ENCODE results near the gene LILRB2. TPM values are rescaled to one million over a fixed set of nuclear protein-coding genes. Genes with fewer than 3 reads are reported as not detected.
"Not testable (repeated sequence)": the region's sequence is repeated elsewhere in the genome, so short reads cannot be mapped to it uniquely, and the experiment has no call there.

The LILRB2 gene
- polyA plus RNA-seq, 1 donor = 2.6 TPM

- not testable (repeated sequence) for DNase-seq; H3K27me3 ChIP-seq (ENCODE audit: control insufficient read depth, insufficient read depth, low read length); H3K4me3 ChIP-seq (ENCODE audit: low read length); H3K9me3 ChIP-seq (ENCODE audit: control insufficient read depth, low read depth, low read length); H3K27ac ChIP-seq (ENCODE audit: low read length); H3K4me1 ChIP-seq (ENCODE audit: control insufficient read depth, insufficient read depth, low read length); H3K36me3 ChIP-seq (ENCODE audit: control insufficient read depth, insufficient read depth, low read length)
- no CpG with 5 or more reads among the region's 12 CpGs for WGBS (ENCODE audit: insufficient coverage, low lambda C conversion rate)
Measured at GRCh38 chr19:54285427-54286056, 4.6 kb upstream of the LILRB2 start.

GRCh38 chr19:54282686-54283470 lies 2.0 kb upstream of the LILRB2 start:
- H3K27ac ChIP-seq (ENCODE audit: low read length) = no peak overlapping the region
- no peak overlapping the region for H3K4me3 ChIP-seq (ENCODE audit: low read length)
- no peak for DNase-seq
- H3K9me3 ChIP-seq (ENCODE audit: control insufficient read depth, low read depth, low read length) = no peaks in the 10 kb centered on the region
- H3K4me1 ChIP-seq (ENCODE audit: control insufficient read depth, insufficient read depth, low read length) = no peaks in the 10 kb centered on the region
- no peaks in the 10 kb centered on the region for H3K27me3 ChIP-seq (ENCODE audit: control insufficient read depth, insufficient read depth, low read length)
- no peaks in the 10 kb centered on the region for H3K36me3 ChIP-seq (ENCODE audit: control insufficient read depth, insufficient read depth, low read length)
- WGBS (ENCODE audit: insufficient coverage, low lambda C conversion rate) = no CpG with 5 or more reads among the region's 9 CpGs

GRCh38 chr19:54281729-54282075 lies 792 bp upstream of the LILRB2 start:
- H3K36me3 ChIP-seq (ENCODE audit: control insufficient read depth, insufficient read depth, low read length); H3K9me3 ChIP-seq (ENCODE audit: control insufficient read depth, low read depth, low read length); H3K4me3 ChIP-seq (ENCODE audit: low read length); H3K4me1 ChIP-seq (ENCODE audit: control insufficient read depth, insufficient read depth, low read length); DNase-seq; H3K27ac ChIP-seq (ENCODE audit: low read length); H3K27me3 ChIP-seq (ENCODE audit: control insufficient read depth, insufficient read depth, low read length): not testable (repeated sequence)
- no CpG with 5 or more reads among the region's 5 CpGs for WGBS (ENCODE audit: insufficient coverage, low lambda C conversion rate)

GRCh38 chr19:54280441-54280840 lies 469 bp downstream of the LILRB2 start:
- not testable (repeated sequence) for H3K9me3 ChIP-seq (ENCODE audit: control insufficient read depth, low read depth, low read length); H3K36me3 ChIP-seq (ENCODE audit: control insufficient read depth, insufficient read depth, low read length); H3K4me1 ChIP-seq (ENCODE audit: control insufficient read depth, insufficient read depth, low read length); H3K27me3 ChIP-seq (ENCODE audit: control insufficient read depth, insufficient read depth, low read length); DNase-seq; H3K4me3 ChIP-seq (ENCODE audit: low read length); H3K27ac ChIP-seq (ENCODE audit: low read length)
- no CpG with 5 or more reads among the region's 10 CpGs for WGBS (ENCODE audit: insufficient coverage, low lambda C conversion rate)

- not testable (repeated sequence) for DNase-seq; H3K9me3 ChIP-seq (ENCODE audit: control insufficient read depth, low read depth, low read length); H3K4me1 ChIP-seq (ENCODE audit: control insufficient read depth, insufficient read depth, low read length); H3K4me3 ChIP-seq (ENCODE audit: low read length); H3K27ac ChIP-seq (ENCODE audit: low read length); H3K36me3 ChIP-seq (ENCODE audit: control insufficient read depth, insufficient read depth, low read length); H3K27me3 ChIP-seq (ENCODE audit: control insufficient read depth, insufficient read depth, low read length)
- WGBS (ENCODE audit: insufficient coverage, low lambda C conversion rate) = no CpG with 5 or more reads among the region's 4 CpGs
Measured at GRCh38 chr19:54280025-54280424, 885 bp downstream of the LILRB2 start.

- no CpG with 5 or more reads among the region's 18 CpGs for WGBS (ENCODE audit: insufficient coverage, low lambda C conversion rate)
- H3K27me3 ChIP-seq (ENCODE audit: control insufficient read depth, insufficient read depth, low read length) = no peaks in the 10 kb centered on the region
- H3K27ac ChIP-seq (ENCODE audit: low read length) = no peak overlapping the region
- H3K4me1 ChIP-seq (ENCODE audit: control insufficient read depth, insufficient read depth, low read length) = no peaks in the 10 kb centered on the region
- no peaks in the 10 kb centered on the region for H3K9me3 ChIP-seq (ENCODE audit: control insufficient read depth, low read depth, low read length)
- H3K4me3 ChIP-seq (ENCODE audit: low read length) = no peak overlapping the region
- no peaks in the 10 kb centered on the region for H3K36me3 ChIP-seq (ENCODE audit: control insufficient read depth, insufficient read depth, low read length)
- no peak for DNase-seq
Measured at GRCh38 chr19:54279406-54279962, 1.4 kb downstream of the LILRB2 start.

- H3K9me3 ChIP-seq (ENCODE audit: control insufficient read depth, low read depth, low read length); H3K4me1 ChIP-seq (ENCODE audit: control insufficient read depth, insufficient read depth, low read length); H3K27ac ChIP-seq (ENCODE audit: low read length); H3K4me3 ChIP-seq (ENCODE audit: low read length); H3K27me3 ChIP-seq (ENCODE audit: control insufficient read depth, insufficient read depth, low read length); H3K36me3 ChIP-seq (ENCODE audit: control insufficient read depth, insufficient read depth, low read length); DNase-seq: not testable (repeated sequence)
- WGBS (ENCODE audit: insufficient coverage, low lambda C conversion rate) = no CpG with 5 or more reads among the region's 15 CpGs
Measured at GRCh38 chr19:54278571-54279195, 2.2 kb downstream of the LILRB2 start.

GRCh38 chr19:54278056-54278455 lies 2.9 kb downstream of the LILRB2 start:
- not testable (repeated sequence) for H3K27me3 ChIP-seq (ENCODE audit: control insufficient read depth, insufficient read depth, low read length); H3K9me3 ChIP-seq (ENCODE audit: control insufficient read depth, low read depth, low read length); H3K4me1 ChIP-seq (ENCODE audit: control insufficient read depth, insufficient read depth, low read length); DNase-seq; H3K27ac ChIP-seq (ENCODE audit: low read length); H3K36me3 ChIP-seq (ENCODE audit: control insufficient read depth, insufficient read depth, low read length); H3K4me3 ChIP-seq (ENCODE audit: low read length)
- WGBS (ENCODE audit: insufficient coverage, low lambda C conversion rate) = no CpG with 5 or more reads among the region's 13 CpGs

GRCh38 chr19:54277111-54277615 lies 3.7 kb downstream of the LILRB2 start:
- no CpG with 5 or more reads among the region's 15 CpGs for WGBS (ENCODE audit: insufficient coverage, low lambda C conversion rate)
- not testable (repeated sequence) for H3K4me1 ChIP-seq (ENCODE audit: control insufficient read depth, insufficient read depth, low read length); H3K4me3 ChIP-seq (ENCODE audit: low read length); H3K9me3 ChIP-seq (ENCODE audit: control insufficient read depth, low read depth, low read length); H3K36me3 ChIP-seq (ENCODE audit: control insufficient read depth, insufficient read depth, low read length); DNase-seq; H3K27ac ChIP-seq (ENCODE audit: low read length); H3K27me3 ChIP-seq (ENCODE audit: control insufficient read depth, insufficient read depth, low read length)

- WGBS (ENCODE audit: insufficient coverage, low lambda C conversion rate) = no CpG with 5 or more reads among the region's 9 CpGs
- no peak overlapping the region for H3K4me3 ChIP-seq (ENCODE audit: low read length)
- no peaks in the 10 kb centered on the region for H3K27me3 ChIP-seq (ENCODE audit: control insufficient read depth, insufficient read depth, low read length)
- H3K27ac ChIP-seq (ENCODE audit: low read length) = no peak overlapping the region
- H3K4me1 ChIP-seq (ENCODE audit: control insufficient read depth, insufficient read depth, low read length) = no peaks in the 10 kb centered on the region
- H3K36me3 ChIP-seq (ENCODE audit: control insufficient read depth, insufficient read depth, low read length) = no peaks in the 10 kb centered on the region
- no peak for DNase-seq
- H3K9me3 ChIP-seq (ENCODE audit: control insufficient read depth, low read depth, low read length) = no peaks in the 10 kb centered on the region
Measured at GRCh38 chr19:54275951-54276350, 5.0 kb downstream of the LILRB2 start.
